ENCODE results near the gene RPL32. TPM values are rescaled to one million over a fixed set of nuclear protein-coding genes. Genes with fewer than 3 reads are reported as not detected.

Gene RPL32
- total and polyA plus RNA-seq, 4 donors = 1,163 to 3,171 (median 1,500) TPM

DNA sequence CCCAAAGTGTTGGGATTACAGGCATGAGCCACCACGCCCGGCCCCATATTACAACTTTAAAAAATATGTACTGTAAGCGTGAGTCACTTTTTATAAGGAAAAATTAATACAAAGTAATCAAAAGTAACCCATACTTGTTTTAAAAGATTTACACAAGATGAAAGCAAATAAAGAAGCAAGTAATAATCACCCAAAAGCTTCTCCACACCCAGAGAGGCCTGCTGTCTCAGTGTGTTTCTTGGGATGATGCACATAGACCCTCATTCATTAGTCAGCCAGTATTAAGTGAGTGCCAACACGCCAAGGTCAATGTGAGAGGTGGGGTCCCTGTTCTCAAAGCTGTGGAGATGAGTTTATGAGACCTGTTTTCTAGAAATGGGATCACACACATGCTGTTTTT, 12.0 kb downstream of the RPL32 start:
- no peaks in the 10 kb centered on the region for H3K4me1 ChIP-seq (ENCODE audit: control insufficient read depth in 5 of 5, insufficient read depth in 5 of 5, low read length in 5 of 5)
- 93 to 98% methylated on average over 4 of the region's 4 CpGs for WGBS, 2 donors
- ATAC-seq (ENCODE audit: insufficient read depth, low FRiP score) = no peak

DNA sequence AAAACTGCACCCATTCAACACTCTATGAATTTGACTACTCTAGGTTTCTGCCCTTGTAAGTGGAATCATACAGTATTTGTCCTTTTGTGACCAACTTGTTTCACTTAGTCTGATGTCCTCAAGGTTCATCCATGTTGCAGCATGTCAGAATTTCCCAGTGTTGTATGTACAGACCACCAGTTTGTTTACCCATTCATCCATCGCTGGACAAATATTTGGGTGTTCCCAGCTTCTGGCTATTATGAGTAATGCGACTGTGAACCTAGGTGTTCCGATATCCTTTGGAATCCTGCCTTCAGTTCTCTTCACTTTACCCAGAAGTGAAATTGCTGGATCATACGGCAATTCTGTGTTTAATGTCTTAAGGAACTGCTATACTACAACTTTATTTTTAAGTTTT, 12.6 kb downstream of the RPL32 start:
- Histone ChIP-seq H3K4me3 (no peak overlapping the region), H3K9ac (ENCODE audit: insufficient read depth in 1 of 2, low read length in 2 of 2) (no peak overlapping the region), H3K27ac (ENCODE audit: low read depth in 1 of 2, low read length in 1 of 2) (no peak overlapping the region), H3K36me3 (ENCODE audit: control insufficient read depth in 4 of 4, insufficient read depth in 4 of 4, low read length in 4 of 4) (peaks cover 7 to 25% (median 14%) of the 10 kb centered on the region in 4 donors), H3K27me3 (ENCODE audit: control insufficient read depth in 3 of 3, insufficient read depth in 3 of 3, low read length in 2 of 3) (no peaks in the 10 kb centered on the region), H3K4me1 (ENCODE audit: control insufficient read depth in 5 of 5, insufficient read depth in 5 of 5, low read length in 5 of 5) (no peaks in the 10 kb centered on the region), H3K9me3 (ENCODE audit: control insufficient read depth in 4 of 4, insufficient read depth in 3 of 4, low read length in 3 of 4) (no peaks in the 10 kb centered on the region)
- no peak for ATAC-seq (ENCODE audit: insufficient read depth, low FRiP score)
- TF ChIP-seq, protein P1, sequence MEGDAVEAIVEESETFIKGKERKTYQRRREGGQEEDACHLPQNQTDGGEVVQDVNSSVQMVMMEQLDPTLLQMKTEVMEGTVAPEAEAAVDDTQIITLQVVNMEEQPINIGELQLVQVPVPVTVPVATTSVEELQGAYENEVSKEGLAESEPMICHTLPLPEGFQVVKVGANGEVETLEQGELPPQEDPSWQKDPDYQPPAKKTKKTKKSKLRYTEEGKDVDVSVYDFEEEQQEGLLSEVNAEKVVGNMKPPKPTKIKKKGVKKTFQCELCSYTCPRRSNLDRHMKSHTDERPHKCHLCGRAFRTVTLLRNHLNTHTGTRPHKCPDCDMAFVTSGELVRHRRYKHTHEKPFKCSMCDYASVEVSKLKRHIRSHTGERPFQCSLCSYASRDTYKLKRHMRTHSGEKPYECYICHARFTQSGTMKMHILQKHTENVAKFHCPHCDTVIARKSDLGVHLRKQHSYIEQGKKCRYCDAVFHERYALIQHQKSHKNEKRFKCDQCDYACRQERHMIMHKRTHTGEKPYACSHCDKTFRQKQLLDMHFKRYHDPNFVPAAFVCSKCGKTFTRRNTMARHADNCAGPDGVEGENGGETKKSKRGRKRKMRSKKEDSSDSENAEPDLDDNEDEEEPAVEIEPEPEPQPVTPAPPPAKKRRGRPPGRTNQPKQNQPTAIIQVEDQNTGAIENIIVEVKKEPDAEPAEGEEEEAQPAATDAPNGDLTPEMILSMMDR (IDR thresholded peaks at IDR 0.05; ENCODE audit: control extremely low read depth, extremely low read depth) = no peak
- WGBS, 2 donors = 92 to 95% methylated on average over 4 of the region's 4 CpGs
- DNase-seq = no peak

More for the DNA sequence above, 12.0 kb downstream of the RPL32 start:
- H3K36me3 ChIP-seq (ENCODE audit: control insufficient read depth in 4 of 4, insufficient read depth in 4 of 4, low read length in 4 of 4) = peaks cover 8 to 30% (median 20%) of the 10 kb centered on the region in 4 donors
- H3K27me3 ChIP-seq (ENCODE audit: control insufficient read depth in 3 of 3, insufficient read depth in 3 of 3, low read length in 2 of 3) = no peaks in the 10 kb centered on the region
- no peaks in the 10 kb centered on the region for H3K9me3 ChIP-seq (ENCODE audit: control insufficient read depth in 4 of 4, insufficient read depth in 3 of 4, low read length in 3 of 4)
- TF ChIP-seq, protein P1 (IDR thresholded peaks at IDR 0.05; ENCODE audit: control extremely low read depth, extremely low read depth) = no peak
- H3K4me3 ChIP-seq = no peak overlapping the region
- DNase-seq = no peak
- H3K27ac ChIP-seq (ENCODE audit: low read depth in 1 of 2, low read length in 1 of 2) = no peak overlapping the region
- H3K9ac ChIP-seq (ENCODE audit: insufficient read depth in 1 of 2, low read length in 2 of 2) = no peak overlapping the region

DNA sequence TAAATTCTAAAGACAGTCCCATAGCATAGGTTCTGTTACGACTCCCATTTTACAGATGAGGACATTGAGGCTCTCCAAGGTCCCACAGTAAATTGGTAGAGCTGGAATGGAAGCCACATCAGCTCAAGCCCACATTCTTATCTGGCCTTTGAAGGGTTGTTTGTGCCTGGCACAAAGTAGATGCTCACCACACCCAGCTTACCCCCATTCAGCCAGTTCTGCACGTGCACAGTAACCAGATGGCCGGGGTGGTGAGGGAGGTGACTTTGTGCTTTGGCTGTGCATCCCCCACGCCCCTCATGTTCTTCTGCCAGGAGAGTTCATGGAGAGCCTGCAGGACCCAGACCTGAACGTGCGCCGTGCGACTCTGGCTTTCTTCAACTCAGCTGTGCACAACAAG, 16.2 kb downstream of the RPL32 start:
- ATAC-seq (ENCODE audit: insufficient read depth, low FRiP score) = no peak
- DNase-seq = no peak
- Histone ChIP-seq H3K27me3 (ENCODE audit: control insufficient read depth in 3 of 3, insufficient read depth in 3 of 3, low read length in 2 of 3) (no peaks in the 10 kb centered on the region), H3K4me1 (ENCODE audit: control insufficient read depth in 5 of 5, insufficient read depth in 5 of 5, low read length in 5 of 5) (no peaks in the 10 kb centered on the region), H3K4me3 (no peak overlapping the region), H3K27ac (ENCODE audit: low read depth in 1 of 2, low read length in 1 of 2) (no peak overlapping the region), H3K36me3 (ENCODE audit: control insufficient read depth in 4 of 4, insufficient read depth in 4 of 4, low read length in 4 of 4) (peaks cover 4 to 7% (median 6%) of the 10 kb centered on the region in 4 donors), H3K9me3 (ENCODE audit: control insufficient read depth in 4 of 4, insufficient read depth in 3 of 4, low read length in 3 of 4) (no peaks in the 10 kb centered on the region), H3K9ac (ENCODE audit: insufficient read depth in 1 of 2, low read length in 2 of 2) (no peak overlapping the region)
- 89 to 96% methylated on average over 8 of the region's 8 CpGs for WGBS, 2 donors
- TF ChIP-seq, protein P1 (IDR thresholded peaks at IDR 0.05; ENCODE audit: control extremely low read depth, extremely low read depth) = no peak

DNA sequence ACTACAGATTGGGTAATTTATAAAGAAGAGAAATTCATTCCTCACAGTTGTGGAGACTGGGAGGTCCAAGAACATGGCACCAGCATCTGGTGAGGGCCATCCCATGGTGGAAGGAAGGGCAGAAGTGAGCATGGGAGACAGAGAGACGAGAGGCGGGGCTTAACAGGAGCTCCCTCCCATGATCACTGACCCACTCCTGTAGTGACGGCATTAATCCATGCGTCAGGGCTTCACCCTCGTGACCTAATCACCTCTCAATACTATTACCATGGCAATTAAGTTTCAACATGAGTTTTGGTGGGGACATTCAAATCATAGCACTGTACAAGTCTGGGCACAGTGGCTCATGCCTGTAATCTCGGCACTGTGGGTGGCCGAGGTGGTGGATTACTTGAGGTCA, 17.1 kb downstream of the RPL32 start:
- TF ChIP-seq, protein P1 (IDR thresholded peaks at IDR 0.05; ENCODE audit: control extremely low read depth, extremely low read depth) = no peak
- ATAC-seq (ENCODE audit: insufficient read depth, low FRiP score) (no peak), DNase-seq (no peak)
- Histone ChIP-seq H3K9ac (ENCODE audit: insufficient read depth in 1 of 2, low read length in 2 of 2) (no peak overlapping the region), H3K9me3 (ENCODE audit: control insufficient read depth in 4 of 4, insufficient read depth in 3 of 4, low read length in 3 of 4) (no peaks in the 10 kb centered on the region), H3K4me1 (ENCODE audit: control insufficient read depth in 5 of 5, insufficient read depth in 5 of 5, low read length in 5 of 5) (no peaks in the 10 kb centered on the region), H3K27me3 (ENCODE audit: control insufficient read depth in 3 of 3, insufficient read depth in 3 of 3, low read length in 2 of 3) (no peaks in the 10 kb centered on the region), H3K4me3 (no peak overlapping the region), H3K36me3 (ENCODE audit: control insufficient read depth in 4 of 4, insufficient read depth in 4 of 4, low read length in 4 of 4) (peaks cover 0 to 7% (median 3%) of the 10 kb centered on the region in 4 donors), H3K27ac (ENCODE audit: low read depth in 1 of 2, low read length in 1 of 2) (no peak overlapping the region)
- 89 to 93% methylated on average over 7 of the region's 7 CpGs for WGBS, 2 donors

Measured in lung (tissue), 12 donors.